HepG2 (cell line): ENCODE results near the gene HEXIM1. TPM values are rescaled to one million over a fixed set of nuclear protein-coding genes. Genes with fewer than 3 reads are reported as not detected.

Source experiments
- EHMT2 ChIP-seq: fragments of 200-600 bp; sonication (generic); IDR thresholded peaks from 2 replicates; pipeline ENCODE4 v1.7.0; 2017; ENCODE audit warnings: antibody characterized with exemption, low read depth, low read length, borderline replicate concordance
- ESRRA ChIP-seq: sonication (generic); formaldehyde crosslinking; IDR thresholded peaks from 2 replicates; pipeline ENCODE4 v1.5.1; 2020; ENCODE audit warnings: mild to moderate bottlenecking, low read depth, missing genetic modification reagents
- FOSL1 ChIP-seq: sonication (generic); formaldehyde crosslinking; IDR thresholded peaks from 2 replicates; pipeline ENCODE4 v1.9.0; 2021; ENCODE audit warnings: missing genetic modification reagents, borderline replicate concordance
- FOXA1 ChIP-seq, 2 experiments: fragments of 450-650 bp in 1 of 2; sonication (generic) in 1 of 2; formaldehyde crosslinking in 1 of 2; IDR thresholded peaks; 2 replicates each; pipeline versions ENCODE4 v1.4.0 to v1.6.1; 2016 to 2020; ENCODE audit warnings: missing genetic modification reagents in 1 of 2
- FOXO4 ChIP-seq: sonication (generic); formaldehyde crosslinking; conservative IDR thresholded peaks from 2 replicates; pipeline ENCODE4 v1.8.1; 2023; ENCODE audit warnings: missing genetic modification reagents
- GATA4 ChIP-seq: sonication (generic); IDR thresholded peaks from 2 replicates; pipeline ENCODE4 v1.6.1; 2016; ENCODE audit warnings: antibody characterized with exemption, low read depth, borderline replicate concordance
- KLF11 ChIP-seq: IDR thresholded peaks from 2 replicates; pipeline ENCODE4 v1.6.1; 2016; ENCODE audit warnings: missing compliant biosample characterization
- KLF9 ChIP-seq: IDR thresholded peaks from 2 replicates; pipeline ENCODE4 v1.6.1; 2016; ENCODE audit warnings: low read depth
- RELA ChIP-seq: sonication (generic); formaldehyde crosslinking; IDR thresholded peaks from 2 replicates; pipeline ENCODE4 v1.4.0; 2020; ENCODE audit warnings: missing genetic modification reagents
- TARDBP ChIP-seq: sonication (generic); formaldehyde crosslinking; IDR thresholded peaks from 2 replicates; pipeline ENCODE4 v1.8.0; 2022; ENCODE audit warnings: mild to moderate bottlenecking, missing genetic modification reagents
- TCF7 ChIP-seq: sonication (generic); IDR thresholded peaks from 2 replicates; pipeline ENCODE4 v1.6.1; 2016; ENCODE audit warnings: antibody characterized with exemption, low read depth
- THAP7 ChIP-seq: sonication (generic); formaldehyde crosslinking; IDR thresholded peaks from 2 replicates; pipeline ENCODE4 v1.8.1; 2023; ENCODE audit warnings: mild to moderate bottlenecking, missing genetic modification reagents
- ZNF260 ChIP-seq: sonication (generic); formaldehyde crosslinking; IDR thresholded peaks from 2 replicates; pipeline ENCODE4 v1.4.0; 2020; ENCODE audit warnings: missing genetic modification reagents, low read depth, mild to moderate bottlenecking, borderline replicate concordance
- ZNF580 ChIP-seq: IDR thresholded peaks from 2 replicates; pipeline ENCODE4 v1.6.1; 2016; ENCODE audit warnings: low read depth, borderline replicate concordance
- ZNF609 ChIP-seq: sonication (generic); formaldehyde crosslinking; IDR thresholded peaks from 2 replicates; pipeline ENCODE4 v1.4.0; 2020; ENCODE audit warnings: mild to moderate bottlenecking, missing genetic modification reagents, borderline replicate concordance
- ZNF703 ChIP-seq: sonication (generic); formaldehyde crosslinking; IDR thresholded peaks from 2 replicates; pipeline ENCODE4 v1.5.1; 2020; ENCODE audit warnings: missing genetic modification reagents, mild to moderate bottlenecking, moderate library complexity, borderline replicate concordance
- ZNF710 ChIP-seq: sonication (generic); formaldehyde crosslinking; IDR thresholded peaks from 2 replicates; pipeline ENCODE4 v1.5.0; 2020; ENCODE audit warnings: mild to moderate bottlenecking, missing genetic modification reagents, borderline replicate concordance
- ZNF83 ChIP-seq: sonication (generic); formaldehyde crosslinking; IDR thresholded peaks from 2 replicates; pipeline ENCODE4 v1.4.0; 2020; ENCODE audit warnings: missing genetic modification reagents, mild to moderate bottlenecking, borderline replicate concordance
- ZNF850 ChIP-seq: sonication (generic); formaldehyde crosslinking; conservative IDR thresholded peaks from 2 replicates; pipeline ENCODE4 v1.9.0; 2021; ENCODE audit warnings: mild to moderate bottlenecking, missing genetic modification reagents
- polyA plus RNA-seq, 8 experiments: library from polyadenylated mRNA; depleted of rRNA in 3 of 8; stranded (reverse) in 7 of 8; unstranded in 1 of 8; fragments of >200 nt; fragmentation: Illumina TruSeq in 4 of 8; extraction: Trizol in 4 of 8; gene quantifications; 2 replicates each; pipeline versions ENCODE4 v1.2.1 to v1.2.3, GENCODE V29; 2011 to 2016; ENCODE audit warnings: low read depth in 4 of 8, missing spikeins in 1 of 8, mixed read lengths in 1 of 8; ENCODE audit not compliant: insufficient read depth in 1 of 8
- total RNA-seq, 5 experiments: library from RNA; depleted of rRNA; stranded (reverse); fragments of >200 nt; fragmentation: Illumina TruSeq; extraction: Trizol; gene quantifications; 2 replicates each; pipeline ENCODE4 v1.2.3, GENCODE V29; 2016; ENCODE audit warnings: low read depth in 1 of 5

Gene HEXIM1
- total and polyA plus RNA-seq, 2 of the 13 experiments (the other 11 are each of a cell fraction or from before 2014, with no cell fraction given) = 10.5 to 16.6 TPM

- TF ChIP-seq ZNF83 (CRISPR knock-in tag) = no peak
- peak; percentile 60; the same call in 1 of the 2 replicates for TF ChIP-seq GATA4
- TF ChIP-seq FOXA1 (IDR thresholded peaks at IDR 0.05) = no peak
- TF ChIP-seq FOXA1 (CRISPR knock-in tag; IDR thresholded peaks at IDR 0.05) = no peak
- TF ChIP-seq ZNF850 (CRISPR knock-in tag) = 0 out of 2 replicates have a peak, but pooled peaks have one; percentile 82
- TF ChIP-seq ZNF710 (CRISPR knock-in tag) = peak; percentile 21; the same call in 1 of the 2 replicates
- peak; percentile 79 for TF ChIP-seq RELA (CRISPR knock-in tag)
- TF ChIP-seq EHMT2 = no peak
- peak; percentile 95 for TF ChIP-seq THAP7 (CRISPR knock-in tag)
- TF ChIP-seq ESRRA (CRISPR knock-in tag) = 0 out of 2 replicates have a peak, but pooled peaks have one; percentile 21
- peak; percentile 85; the same call in 1 of the 2 replicates for TF ChIP-seq KLF11 (CRISPR knock-in tag)
- TF ChIP-seq KLF9 = peak; percentile 81; the same call in 1 of the 2 replicates
- 0 out of 2 replicates have a peak, but pooled peaks have one; percentile 36 for TF ChIP-seq ZNF609 (CRISPR knock-in tag)
- TF ChIP-seq ZNF580 (CRISPR knock-in tag) = peak; percentile 99
- no peak for TF ChIP-seq ZNF260 (CRISPR knock-in tag)
- TF ChIP-seq TARDBP (CRISPR knock-in tag) = peak; percentile 94; the same call in 1 of the 2 replicates
- TF ChIP-seq ZNF703 (CRISPR knock-in tag) = no peak
- no peak for TF ChIP-seq FOXO4 (CRISPR knock-in tag)
- TF ChIP-seq TCF7 = no peak
- TF ChIP-seq FOSL1 (CRISPR knock-in tag) = no peak
Observed at GRCh38 chr17:45135192-45135977, 12.9 kb upstream of the HEXIM1 start, which contains the start of gene ACBD4 (continued).
